ENCODE data around the gene ALAS1. TPM values are rescaled to one million over a fixed set of nuclear protein-coding genes. Genes with fewer than 3 reads are reported as not detected.

ALAS1 gene
- total and polyA plus RNA-seq, 12 donors, result 64.9 to 3,700 (median 650) TPM

DNA sequence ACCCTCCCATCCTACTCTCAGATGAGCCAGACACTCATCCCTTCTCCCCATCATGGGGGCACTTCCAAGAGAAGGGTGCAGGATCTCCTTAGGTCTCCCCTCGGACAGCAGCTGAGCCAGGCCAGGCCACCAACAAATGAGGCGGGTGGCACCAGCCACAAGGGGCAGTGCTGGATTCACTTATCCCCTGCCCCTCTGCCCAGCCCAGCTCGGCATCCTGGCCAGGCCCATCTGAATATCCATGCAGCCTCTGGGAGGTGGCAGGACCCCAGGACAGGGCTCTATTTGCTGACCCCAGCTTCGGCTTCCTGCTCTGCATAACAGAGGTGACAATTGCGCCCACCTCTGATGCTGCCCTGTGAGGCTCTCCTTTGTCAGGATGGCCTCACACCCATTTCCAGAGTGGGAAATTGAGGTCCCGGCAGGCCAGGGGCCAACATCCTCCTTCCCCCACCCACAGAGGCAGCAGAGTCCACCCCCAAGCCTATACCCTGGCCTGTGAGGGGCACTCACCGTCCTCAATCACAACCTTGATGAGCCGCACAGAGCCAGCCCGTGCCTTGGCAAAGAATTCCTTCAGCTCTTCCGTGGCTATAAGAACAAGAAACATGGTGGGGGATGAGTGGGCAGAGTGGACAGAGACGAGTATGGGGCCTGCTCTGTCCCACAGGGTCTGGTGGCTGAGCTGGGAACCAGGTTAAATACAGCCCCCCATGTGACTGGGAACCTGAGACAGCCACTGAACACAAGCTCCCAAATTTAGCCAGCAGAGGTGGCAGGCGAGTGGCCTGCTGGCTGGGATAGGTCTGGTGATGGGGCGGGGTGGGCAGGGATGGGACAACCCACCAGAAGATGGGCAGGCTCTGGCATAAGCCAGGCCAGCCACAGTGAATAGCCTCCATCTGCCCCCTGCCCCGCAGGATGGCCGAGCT, 36.8 kb downstream of the ALAS1 start:
- intact Hi-C loops (cut with DNase I), result loop anchor here in 1 of 2 donors (5.0 kb wide), 1 partner anchor 108 kb away; no protein-coding TSS in a partner anchor
- DNase-seq, result peak in 1 of 7 donors; percentile 9
- TF ChIP-seq, protein P1, sequence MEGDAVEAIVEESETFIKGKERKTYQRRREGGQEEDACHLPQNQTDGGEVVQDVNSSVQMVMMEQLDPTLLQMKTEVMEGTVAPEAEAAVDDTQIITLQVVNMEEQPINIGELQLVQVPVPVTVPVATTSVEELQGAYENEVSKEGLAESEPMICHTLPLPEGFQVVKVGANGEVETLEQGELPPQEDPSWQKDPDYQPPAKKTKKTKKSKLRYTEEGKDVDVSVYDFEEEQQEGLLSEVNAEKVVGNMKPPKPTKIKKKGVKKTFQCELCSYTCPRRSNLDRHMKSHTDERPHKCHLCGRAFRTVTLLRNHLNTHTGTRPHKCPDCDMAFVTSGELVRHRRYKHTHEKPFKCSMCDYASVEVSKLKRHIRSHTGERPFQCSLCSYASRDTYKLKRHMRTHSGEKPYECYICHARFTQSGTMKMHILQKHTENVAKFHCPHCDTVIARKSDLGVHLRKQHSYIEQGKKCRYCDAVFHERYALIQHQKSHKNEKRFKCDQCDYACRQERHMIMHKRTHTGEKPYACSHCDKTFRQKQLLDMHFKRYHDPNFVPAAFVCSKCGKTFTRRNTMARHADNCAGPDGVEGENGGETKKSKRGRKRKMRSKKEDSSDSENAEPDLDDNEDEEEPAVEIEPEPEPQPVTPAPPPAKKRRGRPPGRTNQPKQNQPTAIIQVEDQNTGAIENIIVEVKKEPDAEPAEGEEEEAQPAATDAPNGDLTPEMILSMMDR (IDR thresholded peaks at IDR 0.05), result no peak
- no peak for TF ChIP-seq POLR2A (IDR thresholded peaks at IDR 0.05)
- Histone ChIP-seq H3K4me1 (replicated peaks in 1 of 2) (peaks cover 34 to 35% of the 10 kb centered on the region in 2 donors), H3K36me3 (replicated peaks in 1 of 2) (peaks cover 0 to 43% of the 10 kb centered on the region in 2 donors), H3K4me3 (no peak overlapping the region), H3K27ac (no peak overlapping the region), H3K27me3 (no peaks in the 10 kb centered on the region), H3K9me3 (replicated peaks in 1 of 3) (no peaks in the 10 kb centered on the region)
- 82 to 89% (median 88%) methylated on average over 8 to 15 of the region's 15 CpGs for WGBS, 4 donors

DNA sequence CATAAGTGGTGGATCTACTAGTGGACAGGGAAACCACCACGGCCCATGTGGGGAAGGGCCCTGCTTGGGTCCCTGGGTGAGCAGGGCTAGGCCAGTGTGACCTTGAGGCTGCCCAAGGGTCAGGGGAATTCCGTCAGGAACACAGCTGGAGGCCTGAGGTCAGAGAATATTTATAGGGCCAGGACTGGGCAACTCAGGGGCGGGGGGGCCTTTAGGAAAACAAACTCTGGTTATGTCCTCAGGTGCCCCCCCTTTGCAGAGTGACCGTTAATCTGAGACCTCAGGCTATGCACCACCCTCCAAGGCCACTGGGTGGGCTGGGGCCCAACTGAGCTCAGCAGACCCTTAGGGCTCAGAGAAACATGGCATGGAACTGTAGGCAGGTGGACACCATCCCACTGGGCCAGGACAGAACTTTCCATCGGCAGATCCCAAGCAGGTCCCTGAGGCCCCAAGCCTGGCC, 38.5 kb downstream of the ALAS1 start:
- no peak overlapping the region for H3K4me3 ChIP-seq
- no peak for TF ChIP-seq POLR2A (IDR thresholded peaks at IDR 0.05)
- TF ChIP-seq, protein P1 (IDR thresholded peaks at IDR 0.05), result no peak
- peaks cover 0 to 26% of the 10 kb centered on the region in 2 donors for H3K36me3 ChIP-seq (replicated peaks in 1 of 2)
- 52 to 75% (median 57%) methylated on average over 1 to 5 of the region's 5 CpGs for WGBS, 4 donors
- H3K9me3 ChIP-seq (replicated peaks in 1 of 3), result no peaks in the 10 kb centered on the region
- H3K27ac ChIP-seq, result peak overlapping the region in 2 of 5 donors; percentile 88 to 96
- intact Hi-C loops (cut with DNase I), result no loop called here
- no peaks in the 10 kb centered on the region for H3K27me3 ChIP-seq
- DNase-seq, result peak in 2 of 7 donors; percentile 21 to 24
- H3K4me1 ChIP-seq (replicated peaks in 1 of 2), result peaks cover 42 to 46% of the 10 kb centered on the region in 2 donors

DNA sequence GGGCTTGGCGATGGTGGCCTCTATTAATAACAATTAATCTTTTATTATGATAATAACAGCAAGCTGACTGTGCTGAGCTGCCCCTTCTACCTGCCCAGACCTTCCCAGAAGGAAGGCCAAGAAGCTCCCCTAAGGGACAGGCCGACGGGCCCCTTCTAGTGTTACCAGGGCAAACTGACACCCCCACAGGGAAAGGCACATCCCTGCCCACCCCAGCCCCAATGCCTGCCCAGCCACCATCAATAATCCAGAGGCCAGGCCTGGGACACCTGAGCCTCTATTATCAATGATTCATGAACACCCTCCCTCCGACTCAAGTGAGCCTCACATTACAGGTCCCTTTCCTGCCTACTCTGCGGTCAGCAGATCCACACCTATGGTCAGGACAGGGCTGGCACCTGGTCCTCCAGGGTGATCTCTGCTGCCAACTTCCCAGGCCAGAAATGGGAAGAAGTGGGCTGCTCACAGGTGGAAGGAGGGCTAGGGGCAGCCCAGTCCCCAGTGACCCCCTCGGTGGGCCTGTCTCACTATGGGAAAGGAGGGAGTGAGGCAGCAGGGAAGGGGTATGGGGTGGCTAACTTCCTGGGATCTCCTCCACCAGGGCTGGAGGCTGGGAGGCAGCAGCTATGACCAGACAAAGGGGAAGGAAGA, 39.2 kb downstream of the ALAS1 start:
- H3K4me3 ChIP-seq, result peak overlapping the region in 1 of 4 donors; percentile 29
- peaks cover 0 to 20% of the 10 kb centered on the region in 2 donors for H3K36me3 ChIP-seq (replicated peaks in 1 of 2)
- DNase-seq, result no peak
- TF ChIP-seq, protein P1 (IDR thresholded peaks at IDR 0.05), result no peak
- peak in 1 of 2 donors; percentile 44 for TF ChIP-seq POLR2A (IDR thresholded peaks at IDR 0.05)
- H3K9me3 ChIP-seq (replicated peaks in 1 of 3), result no peaks in the 10 kb centered on the region
- peaks cover 42 to 46% of the 10 kb centered on the region in 2 donors for H3K4me1 ChIP-seq (replicated peaks in 1 of 2)
- peak overlapping the region; percentile 53 to 96 (median 88) for H3K27ac ChIP-seq
- 54 to 71% (median 56%) methylated on average over 5 to 6 of the region's 6 CpGs for WGBS, 4 donors
- intact Hi-C loops (cut with DNase I), result no loop called here
- no peaks in the 10 kb centered on the region for H3K27me3 ChIP-seq

DNA sequence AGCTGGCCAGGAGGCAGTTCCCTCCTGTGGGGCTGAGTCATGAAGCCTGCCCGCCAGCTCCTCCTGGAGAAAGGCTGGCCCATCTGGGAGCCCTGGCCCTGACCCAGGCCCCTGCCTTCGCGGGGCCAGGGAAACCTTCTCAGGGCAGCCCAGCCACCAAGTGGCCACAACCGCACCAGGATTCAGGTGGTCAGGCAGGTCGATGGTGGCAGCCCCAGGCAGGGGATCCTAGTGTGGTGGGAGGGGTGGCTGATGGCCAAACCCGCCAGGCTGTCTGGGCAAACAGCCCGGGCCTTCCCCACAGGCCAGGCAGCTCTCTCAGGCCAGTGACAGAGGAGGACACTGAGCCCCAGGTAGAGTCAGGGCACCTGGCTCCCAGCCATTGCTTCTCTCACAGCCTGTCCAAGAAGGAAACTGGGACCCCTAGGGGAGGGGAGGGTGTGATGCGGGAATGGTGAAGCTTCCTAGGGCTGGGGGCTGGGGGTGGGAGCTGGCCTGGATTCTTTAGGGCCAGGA, 39.8 kb downstream of the ALAS1 start:
- Histone ChIP-seq H3K27me3 (no peaks in the 10 kb centered on the region), H3K4me1 (replicated peaks in 1 of 2) (peaks cover 42 to 46% of the 10 kb centered on the region in 2 donors), H3K9me3 (replicated peaks in 1 of 3) (no peaks in the 10 kb centered on the region), H3K36me3 (replicated peaks in 1 of 2) (peaks cover 0 to 15% of the 10 kb centered on the region in 2 donors), H3K4me3 (peak overlapping the region in 1 of 4 donors; percentile 92), H3K27ac (peak overlapping the region; percentile 53 to 96 (median 88))
- TF ChIP-seq, protein P1 (IDR thresholded peaks at IDR 0.05), result peak in 1 of 6 experiments; percentile 32
- no peak for TF ChIP-seq POLR2A (IDR thresholded peaks at IDR 0.05)
- intact Hi-C loops (cut with DNase I), result no loop called here
- DNase-seq, result peak; percentile 85 to 96 (median 94)
- 8 to 13% (median 10%) methylated on average over 2 to 8 of the region's 8 CpGs for WGBS, 4 donors

Measured in adrenal gland (tissue), 12 donors.